NCI-H2107 treated with DMSO at 0.1 percent for 48 hours (cell line): ENCODE results near the gene ALG3.

Experiments
- DNase-seq: peaks from one replicate; lab custom pipeline; 2025; ENCODE audit not compliant: unreplicated experiment; lab: John Stamatoyannopoulos, UW

Gene ALG3

GRCh38 chr3:184236033-184236410 lies 12.7 kb downstream of the ALG3 start:
- no peak for DNase-seq

DNA sequence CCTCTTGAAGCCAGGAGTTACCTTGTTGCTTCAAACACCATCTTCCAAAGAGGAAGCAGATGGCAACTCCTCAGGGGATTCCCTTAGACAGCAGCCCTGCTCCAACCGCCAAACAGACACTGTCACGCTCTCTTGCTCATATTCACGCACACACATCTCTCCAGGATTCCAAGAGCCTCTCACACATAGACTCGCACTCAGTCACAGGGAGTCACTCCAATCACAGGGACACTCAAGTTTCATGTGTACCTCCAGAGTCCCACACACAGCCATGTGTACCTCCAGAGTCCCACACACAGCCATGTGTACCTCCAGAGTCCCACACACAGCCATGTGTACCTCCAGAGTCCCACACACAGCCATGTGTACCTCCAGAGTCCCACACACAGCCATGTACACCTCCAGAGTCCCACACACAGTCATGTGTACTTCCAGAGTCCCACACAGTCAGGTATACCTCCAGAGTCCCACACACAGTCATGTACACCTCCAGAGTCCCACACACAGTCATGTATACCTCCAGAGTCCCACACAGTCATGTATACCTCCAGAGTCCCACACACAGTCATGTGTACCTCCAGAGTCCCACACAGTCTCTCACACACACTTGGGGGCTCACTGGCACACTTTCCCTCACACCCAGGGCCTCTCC lies 13.3 kb downstream of the ALG3 start:
- DNase-seq: peak; percentile 41

DNA sequence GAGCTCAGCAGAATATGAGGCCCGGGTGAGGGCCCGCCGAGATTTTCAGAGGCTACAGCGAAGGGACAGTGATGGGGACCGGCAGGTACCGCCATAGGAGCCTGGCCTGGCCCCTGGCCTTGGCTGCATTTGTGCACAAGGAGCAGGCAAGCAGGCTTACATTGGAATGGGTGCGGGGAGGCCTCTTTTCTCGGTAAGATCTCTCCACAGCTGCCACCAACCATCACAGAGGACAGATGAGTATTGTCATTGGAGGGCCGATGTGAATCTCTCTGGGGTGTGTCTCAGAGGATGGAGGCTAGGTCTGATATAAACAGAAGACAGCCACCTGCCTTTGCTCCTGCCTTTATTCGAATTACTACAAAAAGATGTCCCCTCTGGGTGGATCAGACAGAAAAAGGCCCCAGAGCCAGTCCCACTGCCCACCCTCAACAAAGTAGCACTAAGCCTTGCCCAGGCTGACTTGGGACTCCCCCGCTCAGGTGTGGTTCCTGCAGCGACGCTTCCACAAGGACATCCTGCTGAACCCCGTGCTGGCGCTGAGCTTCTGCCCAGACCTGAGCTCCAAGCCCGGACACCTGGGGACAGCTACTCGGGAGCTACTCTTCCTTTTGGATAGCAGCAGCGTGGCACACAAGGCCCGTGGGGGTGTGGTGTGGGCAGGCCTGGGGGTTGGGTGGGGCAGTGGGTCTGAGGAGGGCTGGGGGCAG lies 13.9 kb downstream of the ALG3 start:
- no peak for DNase-seq

DNA sequence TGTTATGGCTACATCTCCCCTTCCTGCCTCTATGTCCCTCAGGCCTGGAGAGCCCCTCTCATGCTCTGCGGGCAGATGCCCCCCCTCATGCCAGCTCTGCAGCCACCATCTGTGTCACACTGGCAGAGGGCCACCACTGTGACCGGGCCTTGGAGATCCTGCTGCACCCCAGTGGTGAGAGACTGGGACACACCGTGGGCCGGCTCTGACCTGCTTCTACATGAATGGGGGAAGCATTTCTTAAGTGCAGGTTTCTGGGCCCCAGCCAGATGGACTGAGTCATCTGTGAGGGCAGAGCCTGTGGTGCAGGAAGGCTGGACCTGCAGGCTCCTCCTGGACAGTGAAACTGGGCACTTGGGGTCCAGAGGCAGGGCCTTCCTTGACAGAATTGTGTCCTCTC lies 14.5 kb downstream of the ALG3 start:
- DNase-seq: no peak

DNA sequence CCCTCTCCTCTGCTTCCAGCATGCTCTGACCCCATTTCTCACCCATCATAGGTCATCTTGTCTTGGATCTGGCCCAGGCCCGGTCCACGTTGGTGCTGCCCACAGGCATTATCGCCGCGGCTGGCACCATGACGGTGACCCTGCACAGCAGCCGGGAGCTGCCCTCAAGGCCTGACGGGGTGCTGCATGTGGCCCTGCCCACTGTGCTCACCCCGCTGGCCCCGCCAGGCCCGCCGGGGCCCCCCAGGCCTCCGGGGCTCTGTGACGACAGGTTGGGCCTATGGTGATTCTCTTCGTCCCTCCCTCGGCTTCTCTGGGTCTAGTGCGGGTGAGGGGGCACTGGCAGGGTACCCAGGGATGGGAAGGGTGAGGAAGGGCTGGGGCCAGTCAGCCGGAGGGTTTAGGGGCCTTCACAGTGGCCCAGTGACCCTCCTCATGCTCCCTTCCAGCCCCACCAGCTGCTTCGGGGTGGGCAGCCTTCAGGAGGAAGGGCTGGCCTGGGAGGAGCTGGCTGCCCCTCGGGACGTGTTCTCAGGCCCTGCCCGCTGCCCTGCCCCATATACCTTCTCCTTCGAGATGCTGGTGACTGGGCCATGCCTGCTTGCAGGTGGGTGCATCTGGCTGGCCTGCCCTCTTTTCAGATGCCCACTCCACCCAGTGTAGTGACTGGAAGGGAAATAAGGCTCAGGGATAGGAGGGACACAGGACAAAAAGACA lies 15.5 kb downstream of the ALG3 start:
- DNase-seq: no peak

DNA sequence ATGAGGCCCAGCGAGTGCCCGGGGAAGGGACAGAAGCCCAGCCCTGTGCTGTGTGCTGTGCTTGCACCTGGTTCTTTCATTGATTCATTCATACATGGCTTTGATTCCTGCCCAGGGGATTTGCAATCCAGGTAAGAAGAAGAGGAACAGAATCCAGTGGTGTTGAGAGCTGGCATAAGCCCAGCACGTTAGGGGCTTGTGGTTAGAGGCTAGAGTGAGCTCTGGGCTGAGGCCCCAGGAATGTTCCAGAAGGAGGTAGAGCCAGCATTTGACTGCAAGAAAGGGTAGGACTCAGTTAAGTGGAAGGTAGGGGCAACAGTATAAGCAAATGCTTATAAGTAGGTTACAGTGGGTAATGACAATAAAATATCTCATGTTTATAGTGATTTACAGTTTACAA lies 17.1 kb downstream of the ALG3 start:
- DNase-seq: peak; percentile 63

DNA sequence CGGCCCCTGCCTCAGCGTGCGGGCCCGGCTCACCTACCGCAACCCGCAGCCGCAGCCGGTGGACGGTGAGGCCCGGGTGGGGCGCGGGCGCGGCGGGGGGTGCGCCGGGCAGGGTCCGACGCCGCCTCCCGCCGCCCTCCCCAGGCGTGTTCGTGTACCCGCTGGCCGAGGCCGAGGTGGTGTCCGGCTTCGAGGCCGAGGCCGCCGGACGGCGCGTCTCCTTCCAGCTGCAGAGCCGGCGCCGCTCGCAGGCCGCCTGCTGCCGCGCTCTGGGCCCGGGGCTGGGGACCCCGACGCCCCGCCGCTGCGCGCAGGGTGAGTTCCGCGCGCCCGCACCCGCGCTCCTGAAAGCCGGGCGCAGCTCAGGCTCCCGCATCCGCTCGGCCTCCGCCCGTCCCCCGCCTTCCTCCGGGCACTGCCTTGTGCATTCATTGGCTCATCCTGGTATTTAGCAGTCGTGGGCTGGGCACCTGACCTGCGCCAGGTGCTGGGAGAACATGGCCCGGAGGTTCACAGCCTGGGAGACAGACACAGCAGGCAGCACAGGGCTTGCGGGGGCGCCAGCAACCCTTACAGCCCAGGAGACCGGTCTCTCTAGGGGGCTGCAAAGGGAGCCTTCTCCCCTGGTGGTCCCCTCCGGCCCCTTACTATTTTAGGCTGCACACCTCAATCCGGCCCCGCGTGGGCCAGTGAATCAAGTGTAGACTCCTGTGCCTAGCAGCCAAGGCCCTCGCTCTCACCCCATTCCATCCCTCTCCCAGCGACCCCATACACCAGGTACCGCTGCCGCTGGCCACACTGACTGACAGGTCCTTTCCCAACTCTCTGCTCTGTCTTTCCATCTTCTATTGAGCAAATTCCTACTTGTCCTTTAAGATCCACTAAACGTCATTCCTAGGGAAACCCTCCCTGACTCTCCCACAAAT lies 17.9 kb downstream of the ALG3 start:
- DNase-seq: peak; percentile 79

- DNase-seq: no peak
Measured at GRCh38 chr3:184230081-184230602, 18.6 kb downstream of the ALG3 start.

- DNase-seq: peak; percentile 79
Measured at GRCh38 chr3:184229394-184230080, 19.2 kb downstream of the ALG3 start, which contains the start of gene VWA5B2. Gene VWA5B2 (plus strand): TSS chr3:184229585. CDS start chr3:184230529, 944 bp downstream.

DNA sequence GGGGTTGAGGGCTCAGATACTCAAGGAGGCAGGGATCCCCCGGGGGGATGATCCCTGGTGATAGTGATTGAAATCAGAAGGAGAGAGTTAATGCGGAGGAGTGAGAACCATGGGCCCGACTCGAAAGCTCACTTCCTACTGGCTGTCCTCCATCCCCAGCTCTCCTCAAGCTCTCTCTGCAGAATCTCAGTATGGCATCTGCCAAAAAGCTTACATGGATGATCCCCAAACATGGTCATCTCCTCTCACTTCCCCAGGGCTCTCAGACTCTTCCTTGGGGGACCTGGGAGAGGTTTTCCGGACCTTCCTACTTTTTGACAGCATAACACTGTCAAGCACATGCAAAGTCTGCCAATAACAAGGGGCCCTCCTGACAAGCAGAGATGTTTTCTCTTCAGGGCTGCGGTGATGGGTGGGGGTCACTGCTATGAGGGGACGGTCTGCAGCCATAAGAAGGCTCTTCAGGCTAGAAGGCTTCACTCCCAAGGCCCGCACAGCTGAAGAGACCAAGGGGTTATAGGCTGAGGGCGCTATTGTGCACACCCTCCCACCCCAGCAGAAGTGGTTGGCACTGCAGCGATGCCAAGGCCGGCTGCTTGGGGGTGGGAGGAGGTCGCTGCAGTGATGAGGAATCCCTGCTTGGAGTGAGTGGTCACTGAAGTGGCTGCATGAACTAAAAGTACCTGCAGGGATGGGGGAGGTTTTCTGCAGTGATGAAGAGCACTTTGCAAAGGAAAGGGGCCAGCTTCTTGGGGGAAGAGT lies 20.2 kb downstream of the ALG3 start:
- no peak for DNase-seq

- DNase-seq: peak; percentile 54
Measured at GRCh38 chr3:184227481-184227935, 21.3 kb downstream of the ALG3 start.

GRCh38 chr3:184223946-184224345 lies 24.8 kb downstream of the ALG3 start:
- no peak for DNase-seq

DNA sequence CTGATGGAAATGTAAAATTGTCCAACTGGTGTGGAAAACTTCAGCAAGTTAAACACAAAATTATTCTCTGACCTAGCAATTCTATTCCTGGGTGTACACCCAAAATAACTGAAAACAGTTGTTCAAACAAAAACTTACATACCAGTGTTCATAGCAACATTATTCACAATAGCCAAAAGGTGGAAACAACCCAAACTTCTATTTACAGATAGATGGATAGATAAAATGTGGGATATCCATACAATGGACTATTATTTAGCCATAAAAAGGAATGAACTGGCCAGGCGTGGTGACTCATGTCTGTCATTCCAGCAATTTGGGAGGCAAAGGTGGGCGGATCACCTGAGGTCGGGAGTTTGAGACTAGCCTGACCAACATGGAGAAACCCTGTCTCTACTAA lies 26.2 kb downstream of the ALG3 start:
- DNase-seq: no peak

- DNase-seq: no peak
Measured at GRCh38 chr3:184218814-184219213, 29.9 kb downstream of the ALG3 start.

GRCh38 chr3:184211718-184212117 lies 37.0 kb downstream of the ALG3 start:
- no peak for DNase-seq

DNA sequence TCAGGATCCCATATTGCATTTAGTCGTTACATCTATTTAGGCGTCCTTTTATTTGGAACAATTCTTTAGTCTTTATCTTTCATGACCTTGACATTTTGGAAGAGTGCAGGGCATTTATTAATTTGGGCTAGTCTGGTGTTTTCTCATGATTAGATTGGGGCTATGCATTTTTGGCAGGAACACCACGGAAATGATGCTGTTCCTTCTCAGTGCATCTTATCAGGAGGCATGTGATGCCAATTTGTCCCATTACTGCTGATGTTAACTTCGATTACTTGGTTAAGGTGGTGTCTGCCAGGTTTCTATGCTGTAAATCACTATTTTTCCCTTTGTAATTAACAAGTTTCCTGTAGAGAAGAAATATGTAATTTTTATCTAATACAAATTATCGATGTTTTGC lies 37.5 kb downstream of the ALG3 start:
- DNase-seq: no peak

DNA sequence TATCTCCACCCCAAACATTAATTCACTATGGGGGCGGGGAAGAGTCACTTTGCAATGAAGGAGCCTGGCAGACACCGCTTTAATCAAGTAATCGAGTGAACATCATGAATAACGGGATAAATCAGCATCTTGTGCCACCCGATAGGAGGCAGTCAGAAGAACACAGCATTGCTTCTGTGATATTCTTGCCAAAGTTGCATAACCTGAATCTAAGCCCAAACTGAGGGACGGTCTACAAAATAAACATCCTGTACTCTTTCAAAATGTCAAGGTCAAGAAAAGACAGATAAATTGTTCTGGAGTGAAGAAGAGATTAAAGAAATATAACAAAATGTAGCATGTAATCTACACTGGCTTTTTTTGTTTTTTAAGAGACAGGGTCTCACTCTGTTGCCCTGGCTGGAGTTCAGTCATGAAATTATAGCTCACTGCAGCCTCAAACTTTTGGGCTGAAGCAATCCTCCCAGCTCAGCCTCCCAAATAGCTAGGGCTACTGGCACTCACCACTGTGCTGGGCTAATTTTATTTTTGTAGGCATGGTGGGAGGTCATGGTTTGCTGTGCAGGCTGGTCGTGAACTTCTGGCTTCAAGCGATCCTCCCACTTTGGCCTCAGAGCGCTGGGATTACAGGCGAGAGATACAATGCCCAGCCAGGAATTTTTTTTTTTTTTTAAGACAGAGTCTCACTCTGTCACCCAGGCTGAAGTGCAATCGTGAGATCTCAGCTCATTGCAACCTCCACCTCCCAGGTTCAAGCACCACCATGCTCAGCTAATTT lies 39.4 kb downstream of the ALG3 start:
- DNase-seq: no peak

- DNase-seq: no peak
Measured at GRCh38 chr3:184203526-184203925, 45.2 kb downstream of the ALG3 start.

DNA sequence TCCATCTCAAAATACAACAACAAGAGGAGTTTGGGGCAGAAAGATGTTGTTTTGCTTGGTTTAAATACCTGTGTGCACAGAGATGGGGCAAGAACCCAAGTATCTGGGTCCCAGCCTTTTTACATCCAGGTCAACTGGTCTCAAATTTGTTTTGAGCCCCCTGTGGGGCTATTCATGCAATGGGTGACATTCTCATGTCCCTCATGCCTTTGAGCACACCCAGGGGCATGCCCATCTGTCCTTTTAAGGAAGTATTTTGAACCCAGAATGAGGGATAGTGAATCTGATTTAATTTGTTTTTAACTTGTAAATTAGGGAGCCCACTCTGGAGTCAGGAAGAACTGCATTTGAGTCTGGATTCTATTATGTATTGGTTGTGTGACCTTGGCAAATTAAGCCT lies 47.9 kb downstream of the ALG3 start:
- no peak for DNase-seq
